Left lung (tissue), 10 donors: ENCODE measurements around the gene CHRNA4. TPM values are rescaled to one million over a fixed set of nuclear protein-coding genes. Genes with fewer than 3 reads are reported as not detected.
A peak's percentile ranks its signal among the peaks of the same experiment; 100 is the strongest.

ENCODE experiments used
- ATAC-seq: fragments of 200-7000 bp; cut with Tn5 transposase; one replicate; pipeline ENCODE4 v1.9.1; 2020; ENCODE audit warnings: moderate library complexity
- DNase-seq, 4 donors: peaks; one replicate each; pipeline ENCODE4 v3.0.0-alpha.2; 2013 to 2020
- H3K27ac ChIP-seq, 2 donors: fragments of 200-600 bp; sonication (generic) in 1 of 2; one replicate each; pipeline versions ENCODE4 v1.5.0 to v1.8.0; 2020 to 2021
- H3K27me3 ChIP-seq, 2 donors: fragments of 200-600 bp; sonication (generic) in 1 of 2; one replicate each; pipeline versions ENCODE4 v1.5.0 to v1.8.0; 2020 to 2021
- H3K36me3 ChIP-seq, 2 donors: fragments of 200-600 bp; sonication (generic) in 1 of 2; one replicate each; pipeline versions ENCODE4 v1.5.0 to v1.8.0; 2020 to 2021
- H3K4me1 ChIP-seq, 2 donors: fragments of 200-600 bp; one replicate each; pipeline ENCODE4 v1.8.0; 2021
- H3K4me3 ChIP-seq, 2 donors: fragments of 200-600 bp; sonication (generic) in 1 of 2; one replicate each; pipeline versions ENCODE4 v1.5.0 to v1.8.0; 2020 to 2021; ENCODE audit warnings: mild to moderate bottlenecking in 1 of 2
- H3K9me3 ChIP-seq, 2 donors: fragments of 200-600 bp; sonication (generic) in 1 of 2; one replicate each; pipeline versions ENCODE4 v1.5.0 to v1.8.0; 2020 to 2021
- CTCF ChIP-seq, 2 donors: fragments of 200-600 bp; sonication (generic) in 1 of 2; IDR thresholded peaks; one replicate each; pipeline versions ENCODE4 v1.5.0 to v1.8.0; 2021; ENCODE audit warnings: antibody characterized with exemption in 2 of 2
- intact Hi-C, 2 donors: fragments of 100-400 bp; cut with DNase I; formaldehyde crosslinking; loops; one replicate each; pipeline versions ENCODE4 v1.11.2 to v1.14.2; 2022
- polyA plus RNA-seq, 6 donors: library from polyadenylated mRNA; unstranded; fragments of 120-200 nt; gene quantifications; one replicate each; pipeline ENCODE4 v1.2.1, GENCODE V29; 2013; ENCODE audit not compliant: insufficient read length in 6 of 6
- total RNA-seq, 2 donors: library from RNA; stranded (reverse); fragmentation: NEBNext Ultra II Directional; extraction: Animal tissue kit (Norgen Biotek cat#: 25700); gene quantifications; one replicate each; pipeline ENCODE4 v1.2.1, GENCODE V29; 2021
- donor health status: DM: no; HTN: yes; CAD: no.
- donor health status: DM: no; HTN: no; CAD: no.

The CHRNA4 gene
- total and polyA plus RNA-seq, 8 donors: 0.16 to 1.3 (median 1.00) TPM; not detected in 2

GRCh38 chr20:63317601-63318291 lies 43.4 kb downstream of the CHRNA4 start:
- intact Hi-C loops: no loop called here
- ATAC-seq: no peak
- Histone ChIP-seq H3K4me1 (no peaks in the 10 kb centered on the region), H3K27me3 (peaks cover 0 to 81% of the 10 kb centered on the region in 2 donors), H3K9me3 (no peaks in the 10 kb centered on the region), H3K4me3 (no peak overlapping the region), H3K36me3 (no peaks in the 10 kb centered on the region), H3K27ac (no peak overlapping the region)
- peak in 1 of 4 donors; percentile 57 for DNase-seq
- TF ChIP-seq CTCF (IDR thresholded peaks at IDR 0.05): no peak

GRCh38 chr20:63317061-63317460 lies 44.1 kb downstream of the CHRNA4 start:
- Histone ChIP-seq H3K27me3 (peaks cover 0 to 81% of the 10 kb centered on the region in 2 donors), H3K4me3 (no peak overlapping the region), H3K4me1 (peaks cover 0 to 4% of the 10 kb centered on the region in 2 donors), H3K27ac (no peak overlapping the region), H3K9me3 (no peaks in the 10 kb centered on the region), H3K36me3 (no peaks in the 10 kb centered on the region)
- TF ChIP-seq CTCF (IDR thresholded peaks at IDR 0.05): no peak
- ATAC-seq (no peak), DNase-seq (no peak)
- intact Hi-C loops: no loop called here

DNA sequence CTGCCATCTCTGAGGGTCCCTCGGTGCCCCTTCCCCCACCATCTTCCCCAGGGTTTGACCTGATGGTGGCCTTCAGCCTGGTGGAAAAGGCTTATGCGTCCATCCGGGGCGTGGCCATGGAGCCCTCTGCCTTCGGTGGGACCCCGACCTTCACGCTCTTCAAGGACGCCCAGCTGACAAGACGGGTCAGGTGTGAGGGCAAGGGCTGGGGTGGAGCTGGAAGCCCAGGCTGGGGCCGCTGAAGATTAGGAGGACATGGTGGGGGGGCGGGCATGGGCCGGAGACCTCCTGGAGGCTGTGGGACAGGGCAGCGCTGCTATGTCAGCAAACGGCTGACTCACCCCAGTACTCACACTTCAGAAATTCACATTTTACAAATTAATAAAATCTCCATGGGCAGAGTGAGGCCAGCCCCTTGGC lies 44.6 kb downstream of the CHRNA4 start:
- ATAC-seq (no peak), DNase-seq (peak in 1 of 4 donors; percentile 59)
- Histone ChIP-seq H3K27me3 (peaks cover 0 to 81% of the 10 kb centered on the region in 2 donors), H3K9me3 (no peaks in the 10 kb centered on the region), H3K36me3 (no peaks in the 10 kb centered on the region), H3K4me1 (peaks cover 0 to 4% of the 10 kb centered on the region in 2 donors), H3K27ac (no peak overlapping the region), H3K4me3 (no peak overlapping the region)
- intact Hi-C loops: no loop called here
- no peak for TF ChIP-seq CTCF (IDR thresholded peaks at IDR 0.05)

GRCh38 chr20:63315731-63316491 lies 45.2 kb downstream of the CHRNA4 start:
- intact Hi-C loops: no loop called here
- no peaks in the 10 kb centered on the region for H3K36me3 ChIP-seq
- peak in 1 of 4 donors; percentile 65 for DNase-seq
- TF ChIP-seq CTCF (IDR thresholded peaks at IDR 0.05): no peak
- H3K9me3 ChIP-seq: no peaks in the 10 kb centered on the region
- H3K27ac ChIP-seq: no peak overlapping the region
- peaks cover 0 to 4% of the 10 kb centered on the region in 2 donors for H3K4me1 ChIP-seq
- no peak for ATAC-seq
- peaks cover 0 to 76% of the 10 kb centered on the region in 2 donors for H3K27me3 ChIP-seq
- H3K4me3 ChIP-seq: no peak overlapping the region

DNA sequence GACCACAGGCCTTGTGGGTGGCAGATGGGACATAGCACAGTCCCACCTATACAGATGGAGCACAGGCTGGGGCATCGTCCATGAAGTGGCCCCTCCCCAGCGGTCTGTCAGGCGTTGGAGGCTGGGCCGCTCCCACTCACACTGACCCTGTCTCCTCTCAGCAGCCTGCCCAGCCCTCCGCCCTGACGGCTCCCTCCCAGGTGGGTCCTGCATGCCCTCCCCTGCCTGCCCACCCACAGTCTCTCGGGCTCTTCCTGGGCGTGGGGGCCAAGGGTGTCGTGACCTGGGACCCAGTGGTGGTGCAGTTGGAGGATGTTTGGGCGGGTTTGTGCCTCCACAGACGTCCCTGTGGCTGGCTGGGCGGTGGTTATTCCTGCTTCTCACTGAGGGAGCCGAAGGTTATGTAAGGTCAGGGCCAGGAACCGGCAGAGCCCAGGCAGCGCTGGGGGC lies 45.9 kb downstream of the CHRNA4 start:
- H3K4me3 ChIP-seq: no peak overlapping the region
- H3K27me3 ChIP-seq: peaks cover 0 to 73% of the 10 kb centered on the region in 2 donors
- ATAC-seq: no peak
- H3K9me3 ChIP-seq: no peaks in the 10 kb centered on the region
- peak in 1 of 4 donors; percentile 74 for DNase-seq
- H3K4me1 ChIP-seq: peaks cover 0 to 4% of the 10 kb centered on the region in 2 donors
- intact Hi-C loops: no loop called here
- TF ChIP-seq CTCF (IDR thresholded peaks at IDR 0.05): no peak
- no peaks in the 10 kb centered on the region for H3K36me3 ChIP-seq
- no peak overlapping the region for H3K27ac ChIP-seq
